IPS-20b (cell line): Measurements from ENCODE around the gene DCHS1.

Experiments
- H3K27ac ChIP-seq: one replicate; pipeline ENCODE4 v1.5.1; 2013; ENCODE audit warnings: low read length
- H3K27me3 ChIP-seq: 2 replicates; pipeline ENCODE4 v1.6.1; 2013; ENCODE audit warnings: mild to moderate bottlenecking, low read length, inconsistent platforms; ENCODE audit not compliant: insufficient read depth
- H3K36me3 ChIP-seq: 2 replicates; pipeline ENCODE4 v1.6.1; 2013; ENCODE audit warnings: low read depth, mild to moderate bottlenecking, inconsistent platforms, low read length, moderate library complexity; ENCODE audit not compliant: insufficient read depth
- H3K4me1 ChIP-seq: 2 replicates; pipeline ENCODE4 v1.6.1; 2013; ENCODE audit warnings: mild to moderate bottlenecking, control low read depth, inconsistent platforms, low read length, moderate library complexity; ENCODE audit not compliant: insufficient read depth
- H3K4me3 ChIP-seq: 2 replicates; pipeline ENCODE4 v1.5.1; 2013; ENCODE audit warnings: mild to moderate bottlenecking, low read length, inconsistent platforms
- H3K9ac ChIP-seq: 2 replicates; pipeline ENCODE4 v1.6.1; 2013; ENCODE audit warnings: low read depth, mild to moderate bottlenecking, inconsistent platforms, low read length, moderate library complexity
- H3K9me3 ChIP-seq: 2 replicates; pipeline ENCODE4 v1.6.1; 2013; ENCODE audit warnings: mild to moderate bottlenecking, low read depth, low read length, inconsistent platforms; ENCODE audit not compliant: insufficient read depth

Gene DCHS1

GRCh38 chr11:6620636-6621035 lies 35.0 kb downstream of the DCHS1 start:
- Histone ChIP-seq H3K4me1 (peaks cover 14% of the 10 kb centered on the region; the same call in 1 of the 2 replicates), H3K4me3 (peak overlapping the region; percentile 10; the same call in 1 of the 2 replicates), H3K9ac (peak overlapping the region; percentile 10; the same call in 1 of the 2 replicates), H3K27me3 (no peaks in the 10 kb centered on the region), H3K27ac (no peak overlapping the region), H3K9me3 (no peaks in the 10 kb centered on the region), H3K36me3 (peaks cover 19% of the 10 kb centered on the region)

- Histone ChIP-seq H3K27me3 (no peaks in the 10 kb centered on the region), H3K27ac (no peak within 1 kb of the TSS), H3K9me3 (no peaks in the 10 kb centered on the region), H3K4me3 (peak within 1 kb of the TSS; percentile 81), H3K9ac (peak within 1 kb of the TSS; percentile 78), H3K36me3 (peaks cover 19% of the 10 kb centered on the region), H3K4me1 (peaks cover 14% of the 10 kb centered on the region; the same call in 1 of the 2 replicates)
These were observed 36.4 kb downstream of the DCHS1 start, which contains the start of gene TPP1 for GRCh38 chr11:6619004-6619745. TPP1 (minus strand) TSS chr11:6619422; CDS start chr11:6619400, 22 bp downstream.

- Histone ChIP-seq H3K4me3 (peak overlapping the region; percentile 81), H3K9me3 (no peaks in the 10 kb centered on the region), H3K27me3 (no peaks in the 10 kb centered on the region), H3K36me3 (peaks cover 21% of the 10 kb centered on the region), H3K9ac (peak overlapping the region; percentile 78), H3K4me1 (peaks cover 14% of the 10 kb centered on the region; the same call in 1 of the 2 replicates), H3K27ac (no peak overlapping the region)
These were observed 37.2 kb downstream of the DCHS1 start for GRCh38 chr11:6618117-6619003.

GRCh38 chr11:6617315-6617781 lies 38.3 kb downstream of the DCHS1 start:
- Histone ChIP-seq H3K36me3 (peaks cover 21% of the 10 kb centered on the region), H3K4me3 (no peak overlapping the region), H3K9ac (no peak overlapping the region), H3K27ac (no peak overlapping the region), H3K4me1 (peaks cover 20% of the 10 kb centered on the region; the same call in 1 of the 2 replicates), H3K27me3 (no peaks in the 10 kb centered on the region), H3K9me3 (no peaks in the 10 kb centered on the region)

GRCh38 chr11:6616596-6617250 lies 38.9 kb downstream of the DCHS1 start:
- Histone ChIP-seq H3K9me3 (no peaks in the 10 kb centered on the region), H3K9ac (no peak overlapping the region), H3K36me3 (peaks cover 21% of the 10 kb centered on the region), H3K27me3 (no peaks in the 10 kb centered on the region), H3K4me3 (no peak overlapping the region), H3K4me1 (peaks cover 20% of the 10 kb centered on the region; the same call in 1 of the 2 replicates), H3K27ac (no peak overlapping the region)

GRCh38 chr11:6615882-6616585 lies 39.6 kb downstream of the DCHS1 start:
- Histone ChIP-seq H3K9ac (no peak overlapping the region), H3K4me3 (no peak overlapping the region), H3K27me3 (no peaks in the 10 kb centered on the region), H3K27ac (no peak overlapping the region), H3K4me1 (peaks cover 20% of the 10 kb centered on the region; the same call in 1 of the 2 replicates), H3K36me3 (peaks cover 25% of the 10 kb centered on the region), H3K9me3 (no peaks in the 10 kb centered on the region)

- Histone ChIP-seq H3K4me3 (no peak overlapping the region), H3K9ac (no peak overlapping the region), H3K9me3 (no peaks in the 10 kb centered on the region), H3K27me3 (no peaks in the 10 kb centered on the region), H3K4me1 (peaks cover 12% of the 10 kb centered on the region; the same call in 1 of the 2 replicates), H3K27ac (no peak overlapping the region), H3K36me3 (peaks cover 34% of the 10 kb centered on the region)
These were observed 40.6 kb downstream of the DCHS1 start for GRCh38 chr11:6615046-6615445.

GRCh38 chr11:6614446-6614845 lies 41.2 kb downstream of the DCHS1 start:
- H3K4me1 ChIP-seq = peaks cover 7% of the 10 kb centered on the region; the same call in 1 of the 2 replicates
- H3K36me3 ChIP-seq = peaks cover 40% of the 10 kb centered on the region
- H3K9ac ChIP-seq = no peak overlapping the region
- H3K27me3 ChIP-seq = no peaks in the 10 kb centered on the region
- H3K9me3 ChIP-seq = no peaks in the 10 kb centered on the region
- no peak overlapping the region for H3K4me3 ChIP-seq
- H3K27ac ChIP-seq = no peak overlapping the region

- no peak overlapping the region for H3K27ac ChIP-seq
- no peaks in the 10 kb centered on the region for H3K9me3 ChIP-seq
- peak overlapping the region; percentile 99; the same call in 1 of the 2 replicates for H3K9ac ChIP-seq
These were observed 42.1 kb downstream of the DCHS1 start for GRCh38 chr11:6613496-6613895.

GRCh38 chr11:6612213-6613041 lies 43.2 kb downstream of the DCHS1 start, which contains the start of gene TAF10:
TAF10 (minus strand) TSS chr11:6612216; CDS start chr11:6612189, 27 bp downstream.
- Histone ChIP-seq H3K9ac (peak within 1 kb of the TSS; percentile 99), H3K4me3 (peak within 1 kb of the TSS; percentile 98), H3K27me3 (no peaks in the 10 kb centered on the region), H3K36me3 (peaks cover 61% of the 10 kb centered on the region), H3K9me3 (no peaks in the 10 kb centered on the region), H3K27ac (peak within 1 kb of the TSS; percentile 99), H3K4me1 (peaks cover 9% of the 10 kb centered on the region; the same call in 1 of the 2 replicates)

More at GRCh38 chr11:6613496-6613895, 42.1 kb downstream of the DCHS1 start:
- no peaks in the 10 kb centered on the region for H3K27me3 ChIP-seq
- peaks cover 7% of the 10 kb centered on the region; the same call in 1 of the 2 replicates for H3K4me1 ChIP-seq
- H3K36me3 ChIP-seq = peaks cover 50% of the 10 kb centered on the region
- peak overlapping the region; percentile 98; the same call in 1 of the 2 replicates for H3K4me3 ChIP-seq
